ENCODE measurements around the gene NEB.

Gene NEB

GRCh38 chr2:151673016-151673415 is 61.3 kb downstream of the NEB start:
- no peak overlapping the region for H3K4me3 ChIP-seq (ENCODE audit: low read depth, low read length)
- no peak for TF ChIP-seq CTCF (IDR thresholded peaks at IDR 0.05; ENCODE audit: low read depth, low read length)

GRCh38 chr2:151672277-151672676 is 62.0 kb downstream of the NEB start:
- H3K4me3 ChIP-seq (ENCODE audit: low read depth, low read length): no peak overlapping the region
- no peak for TF ChIP-seq CTCF (IDR thresholded peaks at IDR 0.05; ENCODE audit: low read depth, low read length)

- TF ChIP-seq CTCF (IDR thresholded peaks at IDR 0.05; ENCODE audit: low read depth, low read length): no peak
These were observed 63.3 kb downstream of the NEB start for GRCh38 chr2:151670846-151671597.

GRCh38 chr2:151670346-151670745 is 63.9 kb downstream of the NEB start:
- H3K4me3 ChIP-seq (ENCODE audit: low read depth, low read length): no peak overlapping the region
- no peak for TF ChIP-seq CTCF (IDR thresholded peaks at IDR 0.05; ENCODE audit: low read depth, low read length)

More at GRCh38 chr2:151670846-151671597, 63.3 kb downstream of the NEB start:
- H3K4me3 ChIP-seq (ENCODE audit: low read depth, low read length): no peak overlapping the region

- TF ChIP-seq CTCF (IDR thresholded peaks at IDR 0.05; ENCODE audit: low read depth, low read length): no peak
- H3K4me3 ChIP-seq (ENCODE audit: low read depth, low read length): no peak overlapping the region
These were observed 64.6 kb downstream of the NEB start for GRCh38 chr2:151669585-151670081.

GRCh38 chr2:151668737-151669136 is 65.5 kb downstream of the NEB start:
- TF ChIP-seq CTCF (IDR thresholded peaks at IDR 0.05; ENCODE audit: low read depth, low read length): no peak
- no peak overlapping the region for H3K4me3 ChIP-seq (ENCODE audit: low read depth, low read length)

- no peak overlapping the region for H3K4me3 ChIP-seq (ENCODE audit: low read depth, low read length)
- no peak for TF ChIP-seq CTCF (IDR thresholded peaks at IDR 0.05; ENCODE audit: low read depth, low read length)
These were observed 68.3 kb downstream of the NEB start for GRCh38 chr2:151665959-151666358.

Measured in WI38 (cell line).